ENCODE data around the gene ATP9A.
"Not testable (repeated sequence)": the region's sequence is repeated elsewhere in the genome, so short reads cannot be mapped to it uniquely, and the experiment has no call there.

Gene ATP9A

GRCh38 chr20:51691703-51692102 is 76.5 kb downstream of the ATP9A start:
- DNase-seq: no peak

DNA sequence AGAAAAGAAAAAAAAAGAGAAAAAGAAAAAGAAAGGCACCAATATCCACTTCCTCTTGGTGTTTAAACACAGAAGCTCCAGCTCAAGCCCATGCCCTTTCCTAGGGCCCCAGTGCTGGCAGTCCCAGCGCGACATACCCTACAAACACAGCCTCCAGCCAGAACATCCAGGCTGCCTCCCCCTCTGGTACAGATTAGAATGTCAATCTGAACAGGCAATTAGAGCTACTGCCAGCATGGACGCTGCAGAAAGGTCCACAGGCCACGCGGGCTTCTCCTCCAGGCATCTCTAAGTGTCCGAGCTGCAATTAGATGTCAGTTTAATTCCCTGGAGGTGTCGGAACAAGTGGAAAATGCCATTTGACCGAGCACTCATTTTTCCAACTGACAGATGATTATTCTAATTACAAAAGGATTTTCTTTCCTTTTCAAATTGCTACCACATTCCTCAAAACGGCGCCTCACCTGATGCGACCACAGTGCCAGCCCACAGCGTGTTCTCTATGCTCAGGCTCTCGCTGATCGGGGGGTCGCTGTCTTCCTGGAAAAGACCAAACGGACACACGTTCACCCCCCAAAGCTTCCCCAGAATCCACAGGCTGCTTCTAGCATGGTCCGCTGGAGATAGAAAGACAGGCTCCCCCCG is 79.5 kb downstream of the ATP9A start:
- DNase-seq: no peak

GRCh38 chr20:51687630-51688029 is 80.6 kb downstream of the ATP9A start:
- no peak for DNase-seq

GRCh38 chr20:51687108-51687507 is 81.1 kb downstream of the ATP9A start:
- DNase-seq: peak; percentile 84

GRCh38 chr20:51685494-51685893 is 82.7 kb downstream of the ATP9A start:
- DNase-seq: not testable (repeated sequence)

- DNase-seq: no peak
Measured at GRCh38 chr20:51680067-51680749, 88.0 kb downstream of the ATP9A start.

GRCh38 chr20:51679254-51679921 is 88.8 kb downstream of the ATP9A start:
- no peak for DNase-seq

DNA sequence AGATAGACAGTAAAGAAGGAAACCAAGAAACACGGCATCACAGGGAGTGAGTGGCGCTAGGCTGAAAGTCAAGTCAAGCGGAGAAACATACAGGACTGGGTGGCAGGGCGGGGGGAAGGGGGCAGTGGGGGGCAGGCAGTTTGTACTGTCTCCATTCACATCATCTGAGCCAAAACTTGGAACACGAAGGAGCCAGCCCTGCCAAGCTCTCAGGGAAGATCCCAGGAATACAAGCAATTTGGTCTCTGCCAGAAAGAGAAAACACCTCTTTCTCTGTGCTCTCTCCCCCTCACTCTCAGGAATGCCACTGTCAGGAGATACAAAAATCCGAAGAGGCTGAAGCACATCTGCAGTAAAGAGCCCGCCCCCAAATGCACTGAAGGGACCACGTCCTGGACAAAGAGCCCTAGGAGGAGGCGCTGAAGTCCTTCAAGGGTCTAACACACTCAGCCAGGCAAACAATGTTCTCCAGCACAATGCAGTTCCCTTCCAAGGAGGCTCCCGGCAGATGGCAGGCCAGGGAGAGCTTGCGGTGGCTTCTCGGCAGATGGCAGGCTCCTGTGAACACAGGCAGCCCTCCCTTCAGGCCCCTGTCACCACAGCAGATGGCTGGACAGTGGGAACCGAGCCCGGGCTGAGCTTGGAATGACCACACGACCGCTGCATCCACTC is 90.0 kb downstream of the ATP9A start:
- DNase-seq: no peak

DNA sequence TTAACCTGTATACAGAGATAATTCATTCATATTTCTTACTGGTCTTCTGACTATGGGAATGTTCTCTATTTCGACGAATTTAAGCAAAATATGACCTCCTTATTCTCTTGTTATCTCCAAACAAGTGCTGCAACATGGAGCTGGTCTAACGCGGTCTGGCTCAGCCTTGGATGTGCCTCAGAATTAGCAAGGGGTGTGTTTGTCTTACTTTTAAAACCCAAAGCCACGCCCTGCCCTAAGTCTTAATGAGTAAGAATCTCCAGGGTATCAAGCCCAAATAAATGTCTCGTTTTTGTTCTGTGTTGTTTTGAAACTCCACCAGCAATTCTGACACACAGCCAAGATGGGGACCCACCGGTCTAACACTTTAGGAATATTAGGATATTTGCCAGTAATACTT is 99.2 kb downstream of the ATP9A start:
- DNase-seq: no peak

DNA sequence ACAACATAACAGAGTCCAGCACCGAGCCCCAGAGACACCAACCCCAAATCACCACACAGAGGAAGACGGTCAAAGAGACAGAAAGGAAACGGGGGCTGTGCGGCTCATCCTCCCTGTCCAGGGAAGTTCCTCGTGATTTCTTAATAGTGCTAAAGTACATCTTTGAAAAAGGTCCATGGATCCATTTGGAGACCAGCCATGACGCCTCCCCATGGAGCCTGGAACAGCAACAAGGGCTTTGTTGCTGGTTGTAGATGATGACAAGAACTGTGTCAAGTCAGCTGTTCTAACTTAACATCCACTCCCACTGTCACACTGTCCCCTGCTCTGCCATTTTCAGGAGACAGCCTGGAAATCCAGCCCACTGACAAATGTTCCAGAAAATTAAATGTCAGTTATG is 99.7 kb downstream of the ATP9A start:
- DNase-seq: no peak

DNA sequence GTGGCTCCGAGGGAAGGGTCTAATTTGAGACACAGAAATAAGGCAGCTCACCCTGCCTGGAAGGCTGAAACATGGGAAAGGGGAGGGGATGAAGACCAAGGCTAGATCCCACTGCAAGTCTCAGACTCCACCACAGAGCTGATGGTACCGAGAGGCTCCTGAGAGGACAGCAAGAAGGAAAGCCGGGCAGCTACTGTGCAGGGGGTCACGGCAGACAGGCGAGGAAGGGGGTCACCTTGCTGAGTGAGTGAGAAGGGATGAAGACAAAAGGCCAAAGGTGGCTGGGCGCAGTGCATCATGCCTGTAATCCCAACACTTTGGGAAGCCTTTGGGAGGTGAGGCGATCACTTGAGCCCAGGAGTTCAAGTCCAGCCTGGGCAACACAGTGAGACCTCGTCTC is 100.7 kb downstream of the ATP9A start:
- no peak for DNase-seq

DNA sequence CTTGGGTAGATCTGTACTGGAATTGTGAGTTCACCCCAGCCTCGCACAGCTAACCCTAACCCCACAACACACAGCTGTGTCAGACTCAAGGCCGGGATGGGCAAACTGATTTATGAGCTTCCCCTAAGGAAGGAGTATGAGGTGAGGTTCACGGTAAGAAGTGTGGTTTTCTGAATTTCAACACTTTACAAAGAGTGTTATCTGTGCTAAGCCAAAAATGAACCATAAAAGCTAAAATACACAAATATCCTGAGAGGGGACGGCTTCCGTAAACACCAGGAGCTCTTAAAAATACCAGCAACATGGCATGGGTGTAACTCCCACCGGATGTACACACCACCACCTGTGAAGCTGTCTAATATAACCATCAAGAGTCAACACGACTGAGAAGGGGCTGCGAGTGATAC is 101.2 kb downstream of the ATP9A start:
- no peak for DNase-seq

DNA sequence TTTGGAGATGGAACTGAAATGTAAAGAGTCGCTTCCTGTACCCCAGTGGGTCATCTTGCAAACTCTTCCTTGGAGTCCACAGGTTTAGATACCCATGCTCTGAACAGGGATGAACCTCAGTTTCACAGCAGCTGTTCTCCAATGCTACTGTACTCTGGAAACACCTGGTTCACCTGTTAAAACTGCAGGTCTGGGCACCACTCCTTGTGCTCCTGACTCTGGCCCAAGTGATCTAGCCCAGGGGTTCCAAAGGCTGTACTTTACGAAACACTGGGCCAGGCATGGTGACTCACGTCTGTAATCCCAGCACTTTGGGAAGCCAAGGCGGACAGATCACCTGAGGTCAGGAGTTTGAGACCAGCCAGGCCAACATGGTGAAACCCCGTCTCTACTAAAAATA is 102.1 kb downstream of the ATP9A start:
- no peak for DNase-seq

DNA sequence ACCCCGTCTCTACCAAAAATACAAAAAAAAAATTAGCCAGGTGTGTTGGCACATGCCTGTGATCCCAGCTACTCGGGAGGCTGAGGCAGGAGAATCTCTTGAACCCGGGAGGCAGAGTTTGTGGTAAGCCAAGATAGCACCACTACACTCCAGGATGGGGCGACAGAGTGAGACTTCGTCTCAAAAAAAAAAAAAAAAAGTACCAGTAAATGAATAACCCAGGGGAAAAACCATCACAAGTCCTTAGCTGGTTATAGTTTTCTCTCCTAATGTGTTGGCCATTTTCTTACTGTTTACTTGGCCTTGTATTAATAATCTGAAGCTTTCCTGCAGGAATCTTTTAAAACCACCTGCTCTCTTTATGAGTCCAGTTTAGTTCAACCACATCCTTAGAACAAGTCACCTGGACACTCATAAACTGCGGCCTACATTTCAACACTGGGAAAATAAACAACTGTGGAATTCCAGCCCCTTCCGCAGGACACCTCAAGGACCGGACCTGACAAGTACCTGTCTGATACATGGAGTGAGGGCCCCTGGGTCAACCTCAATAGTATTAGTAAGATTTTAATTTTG is 102.6 kb downstream of the ATP9A start:
- DNase-seq: no peak

GRCh38 chr20:51661609-51662178 is 106.5 kb downstream of the ATP9A start:
- DNase-seq: no peak

- DNase-seq: no peak
Measured at GRCh38 chr20:51660672-51661608, 107.2 kb downstream of the ATP9A start.

- DNase-seq: no peak
Measured at GRCh38 chr20:51659491-51660050, 108.6 kb downstream of the ATP9A start.

- no peak for DNase-seq
Measured at GRCh38 chr20:51656726-51657260, 111.4 kb downstream of the ATP9A start.

- not testable (repeated sequence) for DNase-seq
Measured at GRCh38 chr20:51656089-51656488, 112.1 kb downstream of the ATP9A start.

DNA sequence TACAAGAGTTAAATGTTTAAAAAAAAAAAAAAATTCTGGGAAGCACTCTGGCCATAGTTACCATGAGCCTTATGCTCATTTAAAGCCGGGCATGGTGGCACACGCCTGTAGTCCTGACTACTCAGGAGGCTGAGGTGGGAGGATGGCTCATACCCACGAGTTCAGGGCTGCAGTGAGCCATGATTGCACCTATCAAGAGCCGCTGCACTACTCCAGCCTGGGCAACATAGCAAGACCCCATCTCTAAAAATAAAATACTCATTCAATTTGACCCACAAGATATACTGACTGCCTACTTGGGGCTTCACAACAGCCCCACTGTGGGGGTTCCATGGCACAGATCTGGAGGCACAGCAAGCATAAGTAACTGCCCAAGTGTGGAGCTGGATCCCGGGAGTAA is 113.7 kb downstream of the ATP9A start:
- no peak for DNase-seq

DNA sequence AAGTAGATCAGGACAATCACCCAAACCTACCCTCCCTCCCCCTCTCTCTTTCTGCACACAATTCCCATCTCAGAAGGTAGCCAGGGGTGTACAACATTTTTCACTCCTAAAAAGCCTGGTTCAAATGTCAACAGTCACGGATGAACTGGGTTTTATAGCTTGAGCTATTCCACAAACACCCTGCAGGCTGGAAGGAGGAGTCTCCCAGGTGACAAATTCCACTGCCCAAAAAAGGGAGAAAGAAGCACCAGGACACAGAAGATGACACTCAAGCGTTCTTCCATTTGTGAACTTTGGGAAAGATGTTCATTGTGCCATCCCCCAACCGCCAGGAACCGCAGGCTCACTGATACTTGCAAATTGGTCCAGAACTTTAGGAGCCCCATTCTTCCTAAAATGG is 114.1 kb downstream of the ATP9A start:
- no peak for DNase-seq

Data from 8988T (cell line).